Activated CD4-positive, CD25-positive, alpha-beta regulatory T cell treated with anti-CD3 and anti-CD28 coated beads, Interleukin-2, amount 50 U/mL, for 24 hours (primary cell): ENCODE data around the gene PTRHD1.
"Not testable (repeated sequence)": the region's sequence is repeated elsewhere in the genome, so short reads cannot be mapped to it uniquely, and the experiment has no call there.

ENCODE experiments used
- ATAC-seq, 2 donors: fragments of 150-1000 bp; cut with Tn5 transposase; one replicate each; pipeline ENCODE4 v1.10.0; 2021; ENCODE audit warnings: mild to moderate bottlenecking in 1 of 2, moderate library complexity in 1 of 2

Gene PTRHD1

GRCh38 chr2:24792874-24793760 lies at the start of gene PTRHD1, which contains the start of gene CENPO:
TSS of gene PTRHD1 (minus strand) at chr2:24793391. CDS start at chr2:24793377, 14 bp downstream.
TSS of gene CENPO (plus strand) at chr2:24793425. CDS start at chr2:24793920, 495 bp downstream.
- ATAC-seq: peak; percentile 98 to 99

GRCh38 chr2:24842081-24843050 lies 49.2 kb upstream of the PTRHD1 start:
- no peak for ATAC-seq

GRCh38 chr2:24840962-24841945 lies 48.1 kb upstream of the PTRHD1 start:
- ATAC-seq: no peak

GRCh38 chr2:24840164-24840869 lies 47.1 kb upstream of the PTRHD1 start:
- ATAC-seq: no peak

- ATAC-seq: no peak
Measured at GRCh38 chr2:24839729-24840128, 46.5 kb upstream of the PTRHD1 start.

GRCh38 chr2:24838541-24838940 lies 45.4 kb upstream of the PTRHD1 start:
- ATAC-seq: no peak

- ATAC-seq: no peak
Measured at GRCh38 chr2:24837996-24838513, 44.9 kb upstream of the PTRHD1 start.

- ATAC-seq: no peak
Measured at GRCh38 chr2:24836706-24837105, 43.5 kb upstream of the PTRHD1 start.

- ATAC-seq: no peak
Measured at GRCh38 chr2:24836206-24836605, 43.0 kb upstream of the PTRHD1 start.

GRCh38 chr2:24835411-24835810 lies 42.2 kb upstream of the PTRHD1 start:
- ATAC-seq: not testable (repeated sequence)

- no peak for ATAC-seq
Measured at GRCh38 chr2:24834733-24835395, 41.7 kb upstream of the PTRHD1 start.

- no peak for ATAC-seq
Measured at GRCh38 chr2:24833821-24834732, 40.9 kb upstream of the PTRHD1 start.

GRCh38 chr2:24832931-24833701 lies 39.9 kb upstream of the PTRHD1 start:
- no peak for ATAC-seq

GRCh38 chr2:24832521-24832920 lies 39.3 kb upstream of the PTRHD1 start:
- ATAC-seq: no peak

GRCh38 chr2:24832073-24832461 lies 38.9 kb upstream of the PTRHD1 start:
- ATAC-seq: no peak

GRCh38 chr2:24831221-24832072 lies 38.3 kb upstream of the PTRHD1 start:
- ATAC-seq: no peak

- ATAC-seq: no peak
Measured at GRCh38 chr2:24830786-24831185, 37.6 kb upstream of the PTRHD1 start.

GRCh38 chr2:24830351-24830750 lies 37.2 kb upstream of the PTRHD1 start:
- no peak for ATAC-seq
